Neural progenitor cell (in vitro differentiated cells): Measurements from ENCODE around the gene CYP2C19. TPM values are rescaled to one million over a fixed set of nuclear protein-coding genes. Genes with fewer than 3 reads are reported as not detected.

Experiments used
- total RNA-seq: library from RNA; depleted of rRNA; stranded (reverse); fragments of >200 nt; gene quantifications from 2 replicates; pipeline ENCODE4 v1.2.3, GENCODE V29; 2015; ENCODE audit warnings: low replicate concordance

Gene CYP2C19
- total RNA-seq, 1 donor from 2014 or later = not detected

Other genes starting within 250 kb of the CYP2C19 start
- 237 and 314 TPM in 2 replicates for gene HELLS, start 216.9 kb upstream of the CYP2C19 start, total RNA-seq
- gene CYP2C18, start 79.0 kb upstream of the CYP2C19 start, total RNA-seq = 0.15 TPM in 1 of 2 replicates, not detected in the other
- gene CYP2C9, start 176.0 kb downstream of the CYP2C19 start, total RNA-seq = not detected in 2 replicates